NCI-H2107 treated with DMSO at 0.1 percent for 48 hours (cell line): Measurements from ENCODE around the gene MROH7.

Experiments used
- DNase-seq: peaks from one replicate; lab custom pipeline; 2025; ENCODE audit not compliant: unreplicated experiment; lab: John Stamatoyannopoulos, UW

MROH7 gene

DNA sequence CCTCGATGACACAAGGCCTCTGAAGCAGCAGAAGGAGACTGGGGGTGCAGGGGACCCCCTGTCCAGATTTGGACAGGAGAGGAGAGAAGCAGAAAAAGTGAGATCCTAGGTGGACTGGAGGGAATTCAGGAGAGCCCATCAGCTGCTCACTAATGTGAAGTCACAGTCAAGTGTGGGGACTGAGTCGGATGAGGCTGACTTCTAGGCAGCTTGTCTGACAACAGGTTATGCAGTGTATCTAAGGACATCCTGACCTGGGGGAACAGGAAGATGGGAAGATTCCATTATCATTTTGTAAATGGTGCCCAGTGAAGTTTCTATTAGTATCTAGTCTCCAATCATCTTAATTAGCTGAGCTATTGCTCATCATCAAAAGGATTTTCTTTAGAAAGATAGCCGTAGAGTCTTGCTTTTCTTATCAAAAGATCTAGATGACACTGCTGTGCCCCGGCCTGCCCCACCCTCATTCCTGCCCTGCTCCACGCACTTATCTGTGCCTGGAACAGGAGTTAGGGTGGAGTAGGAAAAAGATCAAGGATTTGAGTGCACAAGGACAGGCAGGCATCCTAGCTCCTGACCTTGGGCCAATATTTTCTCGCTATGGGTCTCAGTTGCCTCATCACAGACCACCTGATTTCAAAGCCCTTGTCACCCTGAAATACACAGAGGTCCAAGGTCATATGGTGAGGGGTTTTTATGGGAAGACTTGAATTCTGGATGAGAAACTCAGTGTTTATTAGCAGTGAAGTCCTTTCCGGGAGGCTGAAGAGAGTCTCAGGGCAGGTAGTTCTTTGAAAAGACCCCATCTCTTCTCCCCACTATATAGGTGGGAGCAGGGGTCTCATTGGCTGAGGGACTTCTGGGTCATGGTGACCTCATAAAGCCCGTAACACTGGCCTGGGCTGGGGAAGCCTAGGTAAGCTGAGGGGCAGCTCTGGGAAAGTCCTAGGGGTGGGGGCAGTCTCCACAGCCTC, at the start of gene MROH7:
Gene MROH7 (plus strand): TSS at position 924 of the 974 bp plus-strand sequence. CDS start 11,141 bp downstream, outside the sequence.
- DNase-seq: no peak

GRCh38 chr1:54593571-54594160, 47.9 kb upstream of the MROH7 start:
- no peak for DNase-seq

DNA sequence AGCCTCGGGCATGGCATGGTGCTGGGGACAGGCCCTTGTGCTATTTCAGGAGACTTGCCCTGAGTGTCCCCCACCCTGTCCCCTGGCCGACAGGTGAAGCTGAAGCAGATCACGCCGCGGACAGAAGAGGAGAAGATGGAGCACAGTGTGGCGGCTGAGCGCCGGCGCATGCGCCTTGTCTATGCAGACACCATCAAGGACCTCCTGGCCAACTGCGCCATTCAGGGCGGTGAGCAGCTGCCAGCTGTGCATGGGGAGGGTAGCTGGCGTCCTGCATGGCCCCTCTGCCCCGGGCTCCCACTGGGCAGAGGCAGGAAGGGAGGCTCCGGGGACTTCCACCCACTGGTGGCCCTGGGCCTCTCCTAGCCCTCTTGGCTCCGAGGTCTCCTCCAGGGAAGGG, 47.1 kb upstream of the MROH7 start:
- DNase-seq: no peak

DNA sequence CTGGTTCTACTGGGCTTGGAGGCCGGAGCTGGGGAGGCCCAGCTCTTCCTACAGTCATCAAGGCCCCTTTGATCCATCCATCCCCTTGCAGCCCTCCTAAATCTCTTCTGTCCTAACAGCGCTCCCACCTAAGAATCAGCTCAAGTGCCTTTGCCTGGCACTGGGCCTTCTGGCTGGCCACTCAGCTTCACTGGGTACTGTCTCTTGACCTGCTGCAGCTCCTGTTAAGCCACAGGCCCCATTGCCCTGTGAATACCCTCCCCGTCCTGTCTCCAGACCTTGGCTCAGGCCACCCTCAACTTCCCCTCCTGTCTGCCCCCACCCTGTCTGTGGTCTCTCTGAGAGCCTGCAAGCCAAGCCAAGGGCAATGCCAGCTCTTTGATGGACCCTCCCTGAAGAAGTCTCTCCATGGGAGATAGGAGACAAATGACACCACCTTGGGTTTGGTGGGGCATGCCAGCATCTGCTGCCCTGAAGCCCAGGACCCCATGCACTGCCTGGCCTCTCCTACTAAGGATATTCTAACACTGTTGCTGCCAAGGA, 45.6 kb upstream of the MROH7 start:
- DNase-seq: no peak

DNA sequence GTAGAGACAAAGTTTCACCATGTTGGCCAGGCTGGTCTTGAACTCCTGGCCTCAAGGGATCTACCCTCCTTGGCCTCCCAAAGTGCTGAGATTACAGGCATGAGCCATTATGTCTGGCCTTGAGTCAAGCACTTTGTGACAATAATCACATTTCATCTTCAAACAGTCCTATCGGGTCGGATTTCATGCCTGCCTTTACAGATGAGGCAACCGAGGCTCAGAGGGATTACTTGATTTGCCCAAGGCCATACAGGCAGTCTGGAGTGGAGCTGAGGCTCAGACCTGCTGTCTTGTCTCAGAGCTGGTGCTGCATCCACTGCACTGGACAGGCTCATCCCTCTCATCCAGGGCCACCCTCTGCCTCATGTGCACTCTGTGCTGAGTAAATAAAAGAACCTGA, 44.8 kb upstream of the MROH7 start:
- DNase-seq: no peak

- no peak for DNase-seq
Observed at GRCh38 chr1:54597455-54598030, 44.0 kb upstream of the MROH7 start.

DNA sequence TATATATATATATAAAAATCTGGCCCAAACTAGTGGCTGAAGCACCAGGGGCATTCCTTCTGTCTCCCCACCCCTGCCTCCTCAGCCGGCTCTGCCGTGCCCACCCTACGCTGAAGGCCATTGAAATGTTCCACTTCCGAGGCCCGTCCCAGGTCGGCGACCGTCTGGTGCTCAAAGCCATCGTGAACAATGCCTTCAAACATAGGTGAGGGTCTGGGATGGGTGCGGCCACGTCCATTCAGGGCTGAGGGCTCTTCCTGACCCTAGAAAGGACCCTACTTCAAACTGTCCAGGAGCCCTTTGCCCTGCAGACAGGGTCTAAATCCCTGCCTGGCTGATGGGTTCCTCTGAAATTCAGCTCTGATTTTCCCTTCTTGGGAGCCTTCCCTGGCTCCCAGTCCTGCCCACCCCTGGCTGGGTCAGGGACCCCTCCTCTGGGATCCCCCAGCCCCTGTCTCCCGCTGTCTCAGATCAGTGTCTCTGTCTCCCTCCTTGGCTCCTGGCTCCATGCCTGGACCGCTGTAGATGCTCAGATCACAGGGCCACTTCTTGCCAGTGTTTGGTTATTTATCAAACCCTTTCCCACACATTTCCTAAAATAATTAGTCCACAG, 42.3 kb upstream of the MROH7 start:
- no peak for DNase-seq

DNA sequence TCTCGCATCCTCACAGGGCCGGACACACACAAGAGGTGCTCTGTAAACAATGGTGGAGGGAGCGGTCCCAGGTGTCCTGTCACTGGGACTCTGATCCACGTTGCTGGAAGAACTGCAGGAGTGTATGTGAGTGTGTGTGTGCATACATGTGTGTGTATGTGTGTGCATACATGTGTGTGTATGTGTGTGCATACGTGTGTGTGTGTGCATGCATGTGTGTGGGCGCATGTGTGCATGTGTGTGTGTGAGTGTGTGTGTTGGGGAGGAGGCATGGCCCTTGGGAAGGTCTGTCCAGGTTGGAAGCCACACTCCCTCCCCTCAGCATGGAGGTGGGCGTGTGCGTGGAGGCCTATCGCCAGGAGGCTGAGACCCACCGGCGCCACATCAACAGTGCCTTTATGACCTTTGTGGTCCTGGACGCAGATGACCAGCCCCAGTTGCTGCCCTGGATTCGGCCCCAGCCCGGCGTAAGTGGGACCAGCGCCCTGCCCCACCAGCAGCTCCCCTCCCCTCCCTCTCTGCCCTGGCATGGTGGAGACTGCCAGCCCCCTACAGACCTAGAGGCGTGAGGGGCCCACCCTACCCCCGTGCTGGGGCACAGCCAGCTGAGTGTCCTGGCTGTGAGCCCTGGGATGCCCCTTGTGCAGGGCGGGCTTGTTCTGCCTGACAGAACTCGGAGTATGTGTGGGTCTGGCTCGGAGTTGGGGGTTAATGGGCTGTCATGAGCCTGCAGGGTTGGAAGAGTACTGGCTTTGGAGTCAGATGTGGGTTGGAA, 40.5 kb upstream of the MROH7 start:
- no peak for DNase-seq

DNA sequence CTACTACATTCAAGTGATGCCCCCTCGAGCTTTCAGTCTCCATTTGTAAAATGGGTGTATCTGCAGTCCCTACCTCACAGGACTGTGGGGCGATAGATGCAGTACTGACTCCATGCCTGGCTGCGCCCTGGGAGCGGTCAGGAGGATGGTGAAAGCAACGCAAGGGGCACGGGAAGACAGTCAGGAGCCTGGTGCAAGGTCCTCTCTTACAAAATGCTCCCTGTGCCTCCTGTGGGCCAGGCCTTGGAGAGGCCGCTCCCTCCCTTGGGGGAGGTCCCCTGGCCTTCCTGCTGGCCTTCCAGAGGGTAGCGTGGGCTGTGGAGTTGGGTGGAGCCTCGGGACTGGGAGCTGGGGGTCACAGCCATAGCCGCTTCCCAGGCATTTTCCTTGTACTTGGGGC, 39.9 kb upstream of the MROH7 start:
- no peak for DNase-seq

GRCh38 chr1:54602554-54602953, 39.0 kb upstream of the MROH7 start:
- no peak for DNase-seq

DNA sequence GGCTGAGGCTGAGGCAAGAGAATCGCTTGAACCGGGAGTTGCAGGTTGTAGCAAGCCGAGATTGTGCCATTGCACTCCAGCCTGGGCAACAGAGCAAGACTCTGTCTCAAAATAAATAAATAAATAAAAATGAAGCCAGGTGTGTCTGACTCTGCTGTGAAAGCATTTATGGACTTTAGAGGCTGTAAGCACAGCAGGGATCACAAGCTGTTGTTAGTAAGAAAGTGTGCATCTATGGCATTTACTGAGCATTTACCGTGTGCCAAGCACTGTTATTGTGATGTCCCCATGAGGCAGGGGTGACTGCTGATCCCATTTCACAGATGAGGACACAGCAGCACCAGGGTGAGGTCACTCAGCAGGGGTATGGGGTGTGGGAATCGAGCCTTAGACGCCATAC, 38.3 kb upstream of the MROH7 start:
- no peak for DNase-seq

GRCh38 chr1:54604051-54604450, 37.5 kb upstream of the MROH7 start:
- no peak for DNase-seq

DNA sequence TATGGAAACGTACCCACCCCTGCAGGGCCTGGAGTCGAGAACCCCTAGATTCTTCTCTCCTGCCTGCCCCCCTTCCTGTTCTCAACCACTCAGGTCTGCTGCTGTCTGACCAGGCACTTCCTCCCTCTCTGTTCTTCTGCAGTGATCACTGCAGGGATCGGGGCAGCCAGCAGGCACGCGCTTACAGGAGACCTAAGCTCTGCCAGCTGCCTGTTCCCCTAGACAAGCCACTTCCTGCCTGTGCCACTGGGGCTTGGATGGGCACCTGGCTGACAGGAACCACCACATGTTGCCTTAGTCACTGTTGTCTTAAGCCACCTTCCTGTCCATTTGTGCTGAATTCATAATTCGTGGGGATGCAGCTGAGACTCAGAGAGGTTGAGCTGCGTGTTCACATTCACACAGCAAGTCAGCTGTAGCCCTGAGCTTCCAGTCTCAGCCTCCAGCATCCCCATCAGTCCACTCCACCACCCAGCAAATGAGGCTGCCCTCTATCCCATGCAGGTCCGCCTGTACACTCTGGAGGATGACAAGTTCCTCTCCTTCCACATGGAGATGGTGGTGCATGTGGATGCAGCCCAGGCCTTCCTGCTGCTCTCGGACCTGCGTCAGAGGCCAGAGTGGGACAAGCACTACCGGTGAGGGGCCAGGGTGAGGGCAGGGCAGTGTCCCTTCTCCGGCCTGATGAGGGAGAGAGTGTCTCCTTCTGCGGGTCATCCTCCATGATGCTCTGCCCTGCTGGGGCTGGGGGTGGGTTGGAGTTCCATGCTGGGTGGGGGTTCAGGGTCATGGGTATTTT, 36.8 kb upstream of the MROH7 start:
- DNase-seq: no peak

GRCh38 chr1:54606096-54606989, 35.2 kb upstream of the MROH7 start:
- peak; percentile 40 for DNase-seq

GRCh38 chr1:54606990-54607325, 34.6 kb upstream of the MROH7 start:
- DNase-seq: no peak

- DNase-seq: no peak
Observed at GRCh38 chr1:54607821-54608565, 33.6 kb upstream of the MROH7 start.

- DNase-seq: no peak
Observed at GRCh38 chr1:54608566-54609230, 32.9 kb upstream of the MROH7 start.
